Thyroid gland (tissue), 4 donors: ENCODE results near the gene MAGEA12.

Experiments
- POLR2A ChIP-seq, 2 donors: fragments of 450-650 bp; IDR thresholded peaks; one replicate each; pipeline ENCODE4 v1.6.1; 2017; ENCODE audit warnings: antibody characterized with exemption in 2 of 2, mild to moderate bottlenecking in 2 of 2, moderate library complexity in 1 of 2
- TF ChIP-seq, protein P1 (sequence below), 6 experiments: fragments of 200-600 bp in 3 of 6; fragments of 450-650 bp in 3 of 6; sonication (generic) in 3 of 6; IDR thresholded peaks; one replicate each; pipeline ENCODE4 v1.5.1; 2016 to 2019; ENCODE audit warnings: antibody characterized with exemption in 6 of 6, mild to moderate bottlenecking in 2 of 6, inconsistent platforms in 1 of 6, moderate library complexity in 1 of 6

DNA sequence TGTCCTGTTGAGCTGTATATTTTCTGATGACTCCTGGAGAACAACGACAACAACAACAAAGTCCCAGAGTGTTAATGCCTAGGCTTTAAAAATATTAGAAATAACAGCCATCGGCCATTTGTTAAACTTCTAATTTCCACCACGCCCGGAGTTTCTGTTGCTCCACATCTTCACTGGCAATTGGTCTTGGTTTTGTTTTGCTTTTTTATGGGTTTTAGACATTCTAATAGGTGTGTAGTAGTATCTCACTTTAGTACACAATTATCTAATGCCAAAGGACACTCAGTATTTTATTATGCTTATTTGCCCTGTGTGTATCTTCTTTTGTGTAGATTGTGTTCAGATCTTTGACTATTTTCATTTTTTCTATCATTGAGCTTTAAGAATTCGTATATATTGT, 5.0 kb downstream of the MAGEA12 start:
- TF ChIP-seq, protein P1, sequence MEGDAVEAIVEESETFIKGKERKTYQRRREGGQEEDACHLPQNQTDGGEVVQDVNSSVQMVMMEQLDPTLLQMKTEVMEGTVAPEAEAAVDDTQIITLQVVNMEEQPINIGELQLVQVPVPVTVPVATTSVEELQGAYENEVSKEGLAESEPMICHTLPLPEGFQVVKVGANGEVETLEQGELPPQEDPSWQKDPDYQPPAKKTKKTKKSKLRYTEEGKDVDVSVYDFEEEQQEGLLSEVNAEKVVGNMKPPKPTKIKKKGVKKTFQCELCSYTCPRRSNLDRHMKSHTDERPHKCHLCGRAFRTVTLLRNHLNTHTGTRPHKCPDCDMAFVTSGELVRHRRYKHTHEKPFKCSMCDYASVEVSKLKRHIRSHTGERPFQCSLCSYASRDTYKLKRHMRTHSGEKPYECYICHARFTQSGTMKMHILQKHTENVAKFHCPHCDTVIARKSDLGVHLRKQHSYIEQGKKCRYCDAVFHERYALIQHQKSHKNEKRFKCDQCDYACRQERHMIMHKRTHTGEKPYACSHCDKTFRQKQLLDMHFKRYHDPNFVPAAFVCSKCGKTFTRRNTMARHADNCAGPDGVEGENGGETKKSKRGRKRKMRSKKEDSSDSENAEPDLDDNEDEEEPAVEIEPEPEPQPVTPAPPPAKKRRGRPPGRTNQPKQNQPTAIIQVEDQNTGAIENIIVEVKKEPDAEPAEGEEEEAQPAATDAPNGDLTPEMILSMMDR (IDR thresholded peaks at IDR 0.05): no peak
- TF ChIP-seq POLR2A (IDR thresholded peaks at IDR 0.05): no peak
